Endothelial cell (in vitro differentiated cells): ENCODE data around the gene SS18. TPM values are rescaled to one million over a fixed set of nuclear protein-coding genes. Genes with fewer than 3 reads are reported as not detected.

ENCODE experiments used
- DNase-seq: peaks from one replicate; pipeline ENCODE4 v3.0.0; 2021; ENCODE audit warnings: low spot score
- H3K27ac Mint-ChIP-seq: one replicate; pipeline ENCODE4 v1.8.0; 2021; ENCODE audit warnings: mixed read lengths, inconsistent platforms; ENCODE audit not compliant: unreplicated experiment
- H3K27me3 Mint-ChIP-seq: one replicate; pipeline ENCODE4 v1.8.0; 2021; ENCODE audit warnings: mild to moderate bottlenecking, moderate library complexity, mixed read lengths, inconsistent platforms; ENCODE audit not compliant: unreplicated experiment
- H3K36me3 Mint-ChIP-seq: one replicate; pipeline ENCODE4 v1.8.0; 2021; ENCODE audit warnings: mild to moderate bottlenecking, low read depth, mixed read lengths, inconsistent platforms; ENCODE audit not compliant: unreplicated experiment
- H3K4me1 Mint-ChIP-seq: one replicate; pipeline ENCODE4 v1.8.0; 2021; ENCODE audit warnings: mild to moderate bottlenecking, mixed read lengths, inconsistent platforms; ENCODE audit not compliant: unreplicated experiment
- H3K4me3 Mint-ChIP-seq: one replicate; pipeline ENCODE4 v1.8.0; 2021; ENCODE audit warnings: mild to moderate bottlenecking, mixed read lengths, inconsistent platforms; ENCODE audit not compliant: unreplicated experiment
- H3K9me3 Mint-ChIP-seq: one replicate; pipeline ENCODE4 v1.8.0; 2021; ENCODE audit warnings: mixed read lengths, inconsistent platforms; ENCODE audit not compliant: unreplicated experiment
- total RNA-seq: library from RNA; stranded (reverse); fragmentation: NEBNext Ultra II Directional; extraction: Animal tissue kit (Norgen Biotek cat#: 25700); gene quantifications from one replicate; pipeline ENCODE4 v1.2.1, GENCODE V29; 2021; ENCODE audit not compliant: unreplicated experiment
- TF ChIP-seq, protein P1 (sequence below): fragments of 200-600 bp; sonication (generic); IDR thresholded peaks from one replicate; pipeline ENCODE4 v1.5.0; 2021; ENCODE audit warnings: antibody characterized with exemption; ENCODE audit not compliant: unreplicated experiment

Gene SS18
- total RNA-seq, 1 donor from 2014 or later, result 94.6 TPM

DNA sequence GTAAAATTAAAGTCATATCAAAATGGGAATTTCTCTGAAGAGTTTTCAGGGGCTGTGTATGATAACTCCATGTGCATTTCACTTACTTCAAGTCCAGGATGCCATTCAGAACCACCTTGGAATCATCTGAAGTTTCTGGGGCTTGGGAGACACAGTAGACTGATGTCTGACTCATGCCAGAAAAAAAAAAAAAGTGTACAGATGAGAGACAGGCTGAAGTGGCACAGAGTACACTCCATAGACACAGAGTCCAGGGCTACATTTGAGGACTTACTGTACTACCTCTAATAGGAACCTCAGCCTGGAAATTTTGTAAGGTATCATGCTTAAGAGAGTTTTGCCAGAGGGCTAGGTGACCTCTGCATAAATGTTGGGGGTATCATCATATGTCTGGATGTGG lies 92.0 kb downstream of the SS18 start:
- Mint-ChIP-seq H3K4me3 (no peak overlapping the region), H3K27ac (no peak overlapping the region), H3K9me3 (no peaks in the 10 kb centered on the region)

DNA sequence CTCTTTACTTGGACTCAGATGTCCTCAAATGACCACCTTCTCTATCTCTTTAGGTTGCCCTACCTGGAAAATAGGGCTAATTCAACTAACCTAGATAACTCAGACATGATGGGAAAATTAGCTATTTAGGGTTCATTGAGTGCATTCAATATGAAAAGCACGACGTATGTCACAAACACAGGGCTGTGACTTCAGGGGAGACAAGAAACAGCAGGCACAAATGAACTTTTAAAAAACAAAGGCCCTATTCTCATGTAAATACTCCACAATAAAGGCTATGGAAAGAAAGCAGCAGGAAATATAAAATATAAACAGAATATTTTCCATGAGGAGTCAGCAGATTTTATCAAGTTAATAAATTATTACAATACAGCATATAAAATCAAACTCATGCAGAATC lies 97.8 kb downstream of the SS18 start:
- DNase-seq, result no peak
- Mint-ChIP-seq H3K27me3 (no peaks in the 10 kb centered on the region), H3K4me1 (no peaks in the 10 kb centered on the region), H3K4me3 (no peak overlapping the region), H3K9me3 (no peaks in the 10 kb centered on the region), H3K27ac (no peak overlapping the region), H3K36me3 (no peaks in the 10 kb centered on the region)
- TF ChIP-seq, protein P1, sequence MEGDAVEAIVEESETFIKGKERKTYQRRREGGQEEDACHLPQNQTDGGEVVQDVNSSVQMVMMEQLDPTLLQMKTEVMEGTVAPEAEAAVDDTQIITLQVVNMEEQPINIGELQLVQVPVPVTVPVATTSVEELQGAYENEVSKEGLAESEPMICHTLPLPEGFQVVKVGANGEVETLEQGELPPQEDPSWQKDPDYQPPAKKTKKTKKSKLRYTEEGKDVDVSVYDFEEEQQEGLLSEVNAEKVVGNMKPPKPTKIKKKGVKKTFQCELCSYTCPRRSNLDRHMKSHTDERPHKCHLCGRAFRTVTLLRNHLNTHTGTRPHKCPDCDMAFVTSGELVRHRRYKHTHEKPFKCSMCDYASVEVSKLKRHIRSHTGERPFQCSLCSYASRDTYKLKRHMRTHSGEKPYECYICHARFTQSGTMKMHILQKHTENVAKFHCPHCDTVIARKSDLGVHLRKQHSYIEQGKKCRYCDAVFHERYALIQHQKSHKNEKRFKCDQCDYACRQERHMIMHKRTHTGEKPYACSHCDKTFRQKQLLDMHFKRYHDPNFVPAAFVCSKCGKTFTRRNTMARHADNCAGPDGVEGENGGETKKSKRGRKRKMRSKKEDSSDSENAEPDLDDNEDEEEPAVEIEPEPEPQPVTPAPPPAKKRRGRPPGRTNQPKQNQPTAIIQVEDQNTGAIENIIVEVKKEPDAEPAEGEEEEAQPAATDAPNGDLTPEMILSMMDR, result no peak

More for the DNA sequence above, 92.0 kb downstream of the SS18 start:
- TF ChIP-seq, protein P1, result no peak
- Mint-ChIP-seq H3K27me3 (no peaks in the 10 kb centered on the region), H3K4me1 (no peaks in the 10 kb centered on the region), H3K36me3 (no peaks in the 10 kb centered on the region)
- DNase-seq, result no peak

DNA sequence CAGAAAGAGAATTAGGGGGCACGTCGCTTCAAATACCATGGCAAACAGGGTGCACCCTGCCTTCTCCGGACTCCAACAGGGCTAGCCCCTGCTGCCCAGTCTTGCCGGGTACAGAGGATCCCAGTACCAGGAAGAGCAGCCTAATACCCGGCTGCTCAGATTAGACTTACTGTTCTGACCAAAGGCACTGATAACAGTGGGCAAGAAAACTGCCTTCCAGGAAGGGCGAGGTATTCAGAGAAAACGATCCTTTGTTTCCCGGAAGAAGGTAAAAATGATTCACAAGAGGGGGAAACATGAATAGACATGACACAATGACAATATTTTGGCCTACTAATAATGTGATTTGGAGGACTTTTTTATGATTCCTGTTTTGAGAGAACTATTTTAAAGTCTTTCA lies 99.9 kb downstream of the SS18 start:
- Mint-ChIP-seq H3K27ac (no peak overlapping the region), H3K9me3 (no peaks in the 10 kb centered on the region), H3K4me3 (no peak overlapping the region), H3K36me3 (no peaks in the 10 kb centered on the region), H3K27me3 (no peaks in the 10 kb centered on the region), H3K4me1 (peaks cover 10% of the 10 kb centered on the region)
- TF ChIP-seq, protein P1, result no peak
- DNase-seq, result no peak

DNA sequence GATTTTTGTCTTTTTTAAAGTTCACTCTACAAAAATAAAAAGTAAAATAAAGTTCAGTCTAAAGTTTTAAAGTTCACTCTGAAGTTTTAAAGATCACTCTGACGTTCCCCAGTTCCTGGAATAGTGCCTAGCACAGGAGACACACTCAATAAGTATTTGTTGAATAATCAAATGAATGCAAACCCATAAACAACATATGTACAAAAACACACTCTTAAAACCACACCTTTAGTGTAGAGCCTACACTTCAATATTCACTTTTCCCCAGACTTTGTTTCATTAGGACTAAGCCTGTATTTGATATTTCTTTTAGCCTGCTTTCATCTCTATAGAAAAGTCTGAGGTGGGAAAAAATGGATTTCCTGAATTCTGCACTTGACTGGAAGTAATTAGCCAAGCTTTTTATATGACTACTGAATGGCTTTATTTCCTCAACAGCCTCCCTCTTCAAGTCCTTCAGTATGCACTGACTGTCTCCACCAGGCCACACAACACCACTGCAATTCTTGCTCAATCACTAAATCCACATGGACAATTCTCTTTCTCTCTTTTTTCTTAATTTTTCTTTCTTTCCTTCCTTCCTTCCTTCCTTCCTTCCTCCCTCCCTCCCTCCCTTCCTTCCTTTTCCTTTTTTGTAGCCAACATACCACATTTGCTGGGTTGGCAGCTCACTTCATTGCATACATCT lies 104.6 kb downstream of the SS18 start:
- TF ChIP-seq, protein P1, result no peak
- H3K4me3 Mint-ChIP-seq, result no peak overlapping the region
- no peak for DNase-seq
- H3K36me3 Mint-ChIP-seq, result no peaks in the 10 kb centered on the region
- H3K27ac Mint-ChIP-seq, result no peak overlapping the region
- no peaks in the 10 kb centered on the region for H3K27me3 Mint-ChIP-seq
- H3K4me1 Mint-ChIP-seq, result peaks cover 11% of the 10 kb centered on the region
- H3K9me3 Mint-ChIP-seq, result no peaks in the 10 kb centered on the region

DNA sequence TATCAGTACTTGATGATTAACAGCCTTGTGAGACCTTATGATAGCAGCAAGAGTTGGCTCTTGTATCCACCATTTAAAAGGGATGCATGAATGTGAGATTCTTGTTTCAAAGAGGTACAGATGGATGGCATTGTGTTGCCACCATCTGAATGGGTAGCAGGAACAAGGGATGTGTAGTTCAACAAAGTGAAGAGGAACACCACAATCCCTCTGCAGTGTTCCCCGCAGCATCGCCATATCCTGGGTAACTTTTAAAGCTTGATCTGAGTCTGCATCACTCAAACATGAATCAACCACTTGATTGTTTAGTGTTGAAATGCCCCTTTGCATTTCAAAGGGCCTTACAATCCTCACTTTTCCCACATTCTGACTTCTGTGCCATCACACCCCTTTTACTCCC lies 106.7 kb downstream of the SS18 start:
- Mint-ChIP-seq H3K4me3 (no peak overlapping the region), H3K4me1 (peaks cover 11% of the 10 kb centered on the region), H3K27ac (no peak overlapping the region), H3K9me3 (no peaks in the 10 kb centered on the region), H3K36me3 (no peaks in the 10 kb centered on the region), H3K27me3 (no peaks in the 10 kb centered on the region)
- TF ChIP-seq, protein P1, result no peak
- DNase-seq, result no peak
